ENCODE data around the gene DNAJC11. TPM values are rescaled to one million over a fixed set of nuclear protein-coding genes. Genes with fewer than 3 reads are reported as not detected.
"Not testable (repeated sequence)": the region's sequence is repeated elsewhere in the genome, so short reads cannot be mapped to it uniquely, and the experiment has no call there.

DNAJC11 gene
- total RNA-seq, 3 donors from 2014 or later (not counting 1 experiment from before 2014, with no cell fraction given), result 28.7 to 40.1 (median 36.2) TPM

- no peak for ATAC-seq
- Mint-ChIP-seq H3K27ac (no peak overlapping the region), H3K9me3 (no peaks in the 10 kb centered on the region), H3K27me3 (ENCODE audit: low read depth in 2 of 2) (no peaks in the 10 kb centered on the region), H3K4me3 (no peak overlapping the region), H3K4me1 (no peaks in the 10 kb centered on the region), H3K36me3 (no peaks in the 10 kb centered on the region)
- H3K27me3 ChIP-seq (ENCODE audit: control insufficient read depth, insufficient read depth, low read length), result no peaks in the 10 kb centered on the region
- WGBS (ENCODE audit: insufficient coverage), result 96% methylated on average over 9 of the region's 9 CpGs
- no peak overlapping the region for H3K4me3 ChIP-seq (ENCODE audit: low read length)
- H3K27ac ChIP-seq (ENCODE audit: low read length), result no peak overlapping the region
- H3K4me1 ChIP-seq (ENCODE audit: control insufficient read depth, insufficient read depth, low read length), result no peaks in the 10 kb centered on the region
- H3K9me3 ChIP-seq (ENCODE audit: control insufficient read depth, insufficient read depth, low read length), result no peaks in the 10 kb centered on the region
- DNase-seq, result no peak
- peaks cover 53% of the 10 kb centered on the region for H3K36me3 ChIP-seq (ENCODE audit: control insufficient read depth, insufficient read depth, low read length)
- TF ChIP-seq, protein P1, sequence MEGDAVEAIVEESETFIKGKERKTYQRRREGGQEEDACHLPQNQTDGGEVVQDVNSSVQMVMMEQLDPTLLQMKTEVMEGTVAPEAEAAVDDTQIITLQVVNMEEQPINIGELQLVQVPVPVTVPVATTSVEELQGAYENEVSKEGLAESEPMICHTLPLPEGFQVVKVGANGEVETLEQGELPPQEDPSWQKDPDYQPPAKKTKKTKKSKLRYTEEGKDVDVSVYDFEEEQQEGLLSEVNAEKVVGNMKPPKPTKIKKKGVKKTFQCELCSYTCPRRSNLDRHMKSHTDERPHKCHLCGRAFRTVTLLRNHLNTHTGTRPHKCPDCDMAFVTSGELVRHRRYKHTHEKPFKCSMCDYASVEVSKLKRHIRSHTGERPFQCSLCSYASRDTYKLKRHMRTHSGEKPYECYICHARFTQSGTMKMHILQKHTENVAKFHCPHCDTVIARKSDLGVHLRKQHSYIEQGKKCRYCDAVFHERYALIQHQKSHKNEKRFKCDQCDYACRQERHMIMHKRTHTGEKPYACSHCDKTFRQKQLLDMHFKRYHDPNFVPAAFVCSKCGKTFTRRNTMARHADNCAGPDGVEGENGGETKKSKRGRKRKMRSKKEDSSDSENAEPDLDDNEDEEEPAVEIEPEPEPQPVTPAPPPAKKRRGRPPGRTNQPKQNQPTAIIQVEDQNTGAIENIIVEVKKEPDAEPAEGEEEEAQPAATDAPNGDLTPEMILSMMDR (IDR thresholded peaks at IDR 0.05), result no peak
- intact Hi-C loops (cut with micrococcal nuclease), result no loop called here
Measured at GRCh38 chr1:6637770-6638169, 63.8 kb downstream of the DNAJC11 start.

GRCh38 chr1:6636778-6637177 lies 64.8 kb downstream of the DNAJC11 start:
- H3K27ac ChIP-seq (ENCODE audit: low read length); H3K9me3 ChIP-seq (ENCODE audit: control insufficient read depth, insufficient read depth, low read length); H3K36me3 Mint-ChIP-seq; H3K27me3 ChIP-seq (ENCODE audit: control insufficient read depth, insufficient read depth, low read length); H3K4me1 Mint-ChIP-seq; H3K27me3 Mint-ChIP-seq (ENCODE audit: low read depth in 2 of 2); H3K4me1 ChIP-seq (ENCODE audit: control insufficient read depth, insufficient read depth, low read length); H3K4me3 Mint-ChIP-seq; DNase-seq; H3K27ac Mint-ChIP-seq; H3K9me3 Mint-ChIP-seq; intact Hi-C loops (cut with micrococcal nuclease); ATAC-seq; H3K4me3 ChIP-seq (ENCODE audit: low read length): not testable (repeated sequence)
- WGBS (ENCODE audit: insufficient coverage), result 100% methylated on average over 6 of the region's 6 CpGs
- H3K36me3 ChIP-seq (ENCODE audit: control insufficient read depth, insufficient read depth, low read length), result peaks cover 60% of the 10 kb centered on the region

- no peaks in the 10 kb centered on the region for H3K9me3 Mint-ChIP-seq
- H3K27ac ChIP-seq (ENCODE audit: low read length), result no peak overlapping the region
- no peaks in the 10 kb centered on the region for H3K27me3 Mint-ChIP-seq (ENCODE audit: low read depth in 2 of 2)
- H3K4me3 ChIP-seq (ENCODE audit: low read length), result no peak overlapping the region
- ATAC-seq, result no peak
- H3K27ac Mint-ChIP-seq, result no peak overlapping the region
- H3K4me1 Mint-ChIP-seq, result no peaks in the 10 kb centered on the region
- no peaks in the 10 kb centered on the region for H3K36me3 Mint-ChIP-seq
- no peaks in the 10 kb centered on the region for H3K27me3 ChIP-seq (ENCODE audit: control insufficient read depth, insufficient read depth, low read length)
- peaks cover 60% of the 10 kb centered on the region for H3K36me3 ChIP-seq (ENCODE audit: control insufficient read depth, insufficient read depth, low read length)
- no peaks in the 10 kb centered on the region for H3K4me1 ChIP-seq (ENCODE audit: control insufficient read depth, insufficient read depth, low read length)
- WGBS (ENCODE audit: insufficient coverage), result 92% methylated on average over 16 of the region's 16 CpGs
- H3K9me3 ChIP-seq (ENCODE audit: control insufficient read depth, insufficient read depth, low read length), result no peaks in the 10 kb centered on the region
- DNase-seq, result no peak
- no peak overlapping the region for H3K4me3 Mint-ChIP-seq
- intact Hi-C loops (cut with micrococcal nuclease), result no loop called here
- TF ChIP-seq, protein P1 (IDR thresholded peaks at IDR 0.05), result no peak
Measured at GRCh38 chr1:6635910-6636760, 65.5 kb downstream of the DNAJC11 start.

GRCh38 chr1:6635161-6635909 lies 66.3 kb downstream of the DNAJC11 start:
- H3K4me3 ChIP-seq (ENCODE audit: low read length), result no peak overlapping the region
- peaks cover 59% of the 10 kb centered on the region for H3K36me3 ChIP-seq (ENCODE audit: control insufficient read depth, insufficient read depth, low read length)
- peak overlapping the region in 1 of 2 donors; percentile 38 for H3K27ac Mint-ChIP-seq
- DNase-seq (no peak), ATAC-seq (no peak)
- H3K27me3 ChIP-seq (ENCODE audit: control insufficient read depth, insufficient read depth, low read length), result no peaks in the 10 kb centered on the region
- TF ChIP-seq, protein P1 (IDR thresholded peaks at IDR 0.05), result no peak
- no peaks in the 10 kb centered on the region for H3K4me1 Mint-ChIP-seq
- WGBS (ENCODE audit: insufficient coverage), result 94% methylated on average over 20 of the region's 20 CpGs
- intact Hi-C loops (cut with micrococcal nuclease), result no loop called here
- H3K27ac ChIP-seq (ENCODE audit: low read length), result no peak overlapping the region
- H3K4me3 Mint-ChIP-seq, result no peak overlapping the region
- H3K9me3 Mint-ChIP-seq, result no peaks in the 10 kb centered on the region
- no peaks in the 10 kb centered on the region for H3K9me3 ChIP-seq (ENCODE audit: control insufficient read depth, insufficient read depth, low read length)
- H3K36me3 Mint-ChIP-seq, result no peaks in the 10 kb centered on the region
- no peaks in the 10 kb centered on the region for H3K27me3 Mint-ChIP-seq (ENCODE audit: low read depth in 2 of 2)
- H3K4me1 ChIP-seq (ENCODE audit: control insufficient read depth, insufficient read depth, low read length), result no peaks in the 10 kb centered on the region

All from natural killer cell (primary cell).